IPS-11a (cell line): ENCODE data around the gene NUP93.
A peak's percentile ranks its signal among the peaks of the same experiment; 100 is the strongest.

Experiments used
- H3K4me3 ChIP-seq: one replicate; pipeline ENCODE4 v1.5.1; 2013; ENCODE audit warnings: low read depth, low read length, control low read depth

The NUP93 gene

GRCh38 chr16:56729735-56730662 is at the start of gene NUP93:
Gene NUP93 (plus strand): TSS chr16:56730129. CDS start chr16:56748248, 18,119 bp downstream.
- H3K4me3 ChIP-seq, result peak within 1 kb of the TSS; percentile 92

GRCh38 chr16:56681939-56682702 is 47.8 kb upstream of the NUP93 start, which contains the start of gene MT1X:
Gene MT1X (plus strand): TSS chr16:56682470. CDS start chr16:56682541, 71 bp downstream.
- peak within 1 kb of the TSS; percentile 69 for H3K4me3 ChIP-seq

DNA sequence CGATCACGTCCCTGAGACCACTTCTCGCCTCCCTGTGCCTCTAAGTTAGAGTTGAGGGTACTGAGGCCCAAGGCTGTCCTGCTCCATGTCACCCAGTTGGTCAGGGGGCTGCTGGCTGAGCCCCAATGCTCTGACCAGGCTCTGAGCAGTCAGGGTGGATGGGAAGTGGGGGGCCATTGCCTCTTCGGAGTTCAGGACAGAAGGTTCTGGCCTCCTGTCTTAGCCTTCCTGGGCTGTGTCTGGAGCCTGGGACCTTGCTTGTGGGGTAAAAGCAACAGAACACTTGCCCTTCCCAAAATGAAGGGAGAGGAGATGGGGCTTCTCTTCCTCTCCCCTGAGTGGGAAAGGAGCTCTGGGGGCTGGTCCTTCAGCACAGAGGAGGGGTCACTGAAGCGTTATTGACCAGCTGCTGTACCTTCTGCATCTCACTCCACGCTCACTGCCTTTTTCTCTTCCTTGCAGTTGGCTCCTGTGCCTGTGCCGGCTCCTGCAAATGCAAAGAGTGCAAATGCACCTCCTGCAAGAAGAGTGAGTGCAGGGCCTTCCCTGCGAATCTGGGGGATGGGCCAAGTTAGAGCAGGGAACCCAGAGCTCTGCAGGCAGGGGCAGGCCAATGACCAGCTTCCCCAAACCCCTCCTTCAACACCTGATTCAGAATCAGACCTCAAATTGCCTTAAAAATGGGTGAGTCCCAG is 47.1 kb upstream of the NUP93 start:
- peak overlapping the region; percentile 69 for H3K4me3 ChIP-seq

- H3K4me3 ChIP-seq, result peak overlapping the region; percentile 69
These were observed 46.3 kb upstream of the NUP93 start for GRCh38 chr16:56683424-56684172.

GRCh38 chr16:56684256-56684925 is 45.5 kb upstream of the NUP93 start:
- H3K4me3 ChIP-seq, result no peak overlapping the region

DNA sequence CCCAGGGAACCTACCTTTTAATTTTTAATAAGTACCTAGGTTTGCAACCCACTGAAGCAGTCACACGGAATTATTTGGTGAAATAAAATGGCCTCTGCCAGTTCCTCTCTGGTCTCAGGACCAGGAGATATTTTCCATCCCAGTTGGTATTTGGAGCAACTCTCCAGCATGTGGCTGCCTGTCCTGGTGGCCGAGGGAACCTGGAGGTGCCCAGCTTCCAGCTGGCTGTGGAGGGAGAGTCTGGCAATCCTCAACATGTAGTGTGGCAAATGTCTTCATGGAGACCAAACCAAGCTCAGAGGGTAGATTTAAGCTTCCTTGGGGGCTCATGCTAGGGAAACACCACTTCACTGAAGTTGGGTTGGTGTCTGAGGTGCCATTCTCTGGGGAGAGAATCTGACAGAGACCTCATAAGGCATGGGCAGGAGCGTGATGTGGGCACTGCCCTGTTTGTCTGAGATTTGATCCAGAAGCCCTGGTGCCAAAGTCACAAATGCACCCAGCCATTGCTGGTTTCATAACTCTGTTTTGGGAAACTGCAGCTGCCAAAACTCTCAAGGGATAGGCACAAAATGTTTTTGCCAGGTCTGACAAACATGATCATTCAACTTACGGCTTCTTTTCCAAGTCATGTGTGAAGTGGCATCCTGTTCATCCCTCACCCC is 44.9 kb upstream of the NUP93 start:
- no peak overlapping the region for H3K4me3 ChIP-seq

DNA sequence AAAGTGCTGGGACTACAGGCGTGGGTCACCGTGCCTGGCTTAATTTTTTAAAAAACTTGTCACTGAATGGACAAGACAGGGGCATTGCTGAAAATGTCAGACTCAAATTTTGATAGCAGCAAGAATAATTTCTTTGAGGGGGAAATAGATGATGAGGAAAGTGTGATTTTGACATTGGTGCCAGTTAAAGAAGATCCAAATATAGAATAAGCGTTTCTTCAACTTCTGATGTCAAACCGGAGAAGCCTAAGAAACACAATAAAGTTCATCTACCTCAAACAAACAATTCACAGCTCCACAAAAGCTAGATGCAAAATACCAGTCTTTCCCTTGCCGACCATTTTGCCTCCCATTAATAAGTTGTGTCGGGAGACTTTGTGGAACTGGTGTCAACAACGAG is 43.2 kb upstream of the NUP93 start:
- no peak overlapping the region for H3K4me3 ChIP-seq

GRCh38 chr16:56688762-56689161 is 41.2 kb upstream of the NUP93 start:
- no peak overlapping the region for H3K4me3 ChIP-seq

- H3K4me3 ChIP-seq, result no peak overlapping the region
These were observed 40.8 kb upstream of the NUP93 start for GRCh38 chr16:56689171-56689570.

DNA sequence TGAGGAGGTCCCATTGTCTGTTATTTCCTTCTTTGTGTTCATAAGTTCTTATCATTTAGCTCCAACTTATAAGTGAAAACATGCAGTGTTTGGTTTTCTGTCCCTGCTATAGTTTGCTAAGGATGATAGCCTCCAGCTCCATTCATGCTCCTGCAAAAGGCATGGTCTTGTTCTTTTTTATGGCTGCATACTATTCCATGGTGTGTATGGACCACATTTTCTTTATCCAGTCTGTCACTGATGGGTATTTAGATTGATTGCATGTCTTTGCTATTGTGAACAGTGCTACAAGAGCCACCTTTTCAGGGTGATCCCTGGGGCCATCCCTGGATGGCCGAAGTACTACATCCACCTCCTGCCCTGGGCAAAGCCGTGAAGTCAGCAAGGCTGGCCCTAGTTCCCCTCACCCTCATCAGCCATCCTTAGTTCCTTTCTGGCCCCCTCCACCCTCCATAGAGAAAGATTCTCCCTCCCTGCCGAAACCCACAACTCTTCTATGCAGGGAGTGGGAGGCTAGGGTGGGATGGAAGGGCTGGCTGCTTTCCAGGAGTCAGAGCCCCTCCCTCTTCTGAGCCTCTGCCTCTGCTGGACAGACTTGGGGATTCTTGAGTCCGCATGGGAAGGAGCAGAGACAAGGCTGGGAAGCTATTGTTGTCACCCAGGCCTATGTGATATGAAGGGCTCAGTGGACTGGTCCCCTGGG is 39.4 kb upstream of the NUP93 start:
- no peak overlapping the region for H3K4me3 ChIP-seq

DNA sequence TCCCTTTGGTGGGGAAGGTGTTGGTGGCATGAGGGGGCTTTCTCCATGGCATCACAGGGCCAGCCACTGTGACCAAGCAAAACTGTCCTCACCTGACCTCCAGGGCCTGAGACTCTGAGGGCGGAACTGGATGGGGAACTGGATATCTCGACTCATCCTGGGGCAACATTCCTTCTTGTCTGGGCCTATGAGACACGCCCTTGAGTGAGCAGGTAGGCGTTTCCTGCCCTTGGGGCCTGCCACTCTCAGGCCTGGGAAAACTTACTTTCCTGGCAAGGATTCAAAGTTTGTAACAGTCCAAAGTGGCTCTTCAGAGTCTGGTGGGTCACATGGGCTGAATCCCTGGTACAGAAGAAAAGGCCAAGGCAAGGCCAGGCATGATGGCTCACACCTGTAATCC is 38.0 kb upstream of the NUP93 start:
- H3K4me3 ChIP-seq, result no peak overlapping the region

DNA sequence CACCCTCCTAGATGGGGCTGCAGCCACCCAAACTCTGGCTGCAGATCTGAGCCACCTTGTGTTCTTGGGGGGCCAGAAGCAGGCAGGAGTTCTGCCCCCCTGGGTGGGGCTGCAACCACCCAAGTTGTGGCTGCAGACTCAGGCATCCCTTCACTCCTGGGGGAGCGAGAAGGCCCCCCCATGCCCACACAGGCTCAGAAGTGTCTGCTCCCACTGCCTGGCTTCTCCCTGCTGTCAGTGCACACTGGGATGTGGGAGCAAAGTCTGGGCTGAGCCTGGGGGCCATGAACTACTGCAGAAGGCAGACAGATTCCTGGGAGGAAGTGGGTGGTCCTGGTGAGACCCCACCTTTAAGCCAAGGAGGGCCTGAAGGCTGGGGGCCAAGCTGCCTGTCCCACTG is 34.7 kb upstream of the NUP93 start:
- no peak overlapping the region for H3K4me3 ChIP-seq

- no peak overlapping the region for H3K4me3 ChIP-seq
These were observed 32.3 kb upstream of the NUP93 start for GRCh38 chr16:56697456-56698155.

DNA sequence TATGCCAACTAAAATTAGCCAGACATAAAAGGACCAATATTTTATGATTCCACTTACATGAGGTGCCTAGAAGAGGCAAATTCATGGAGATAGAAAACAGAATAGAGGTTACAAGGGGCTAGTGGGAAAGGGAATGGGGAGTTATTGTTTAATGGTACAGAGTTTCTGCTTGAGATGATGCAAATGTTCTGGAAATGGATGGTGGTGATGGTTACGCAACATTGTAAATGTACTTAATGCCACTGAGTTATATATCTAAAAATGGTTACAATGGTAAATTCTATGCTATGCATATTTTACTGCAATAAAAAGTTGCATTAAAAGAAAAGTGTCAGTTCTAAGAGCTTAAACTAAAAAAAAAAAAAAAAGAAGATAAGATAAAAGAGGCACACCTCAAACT is 29.7 kb upstream of the NUP93 start:
- no peak overlapping the region for H3K4me3 ChIP-seq

DNA sequence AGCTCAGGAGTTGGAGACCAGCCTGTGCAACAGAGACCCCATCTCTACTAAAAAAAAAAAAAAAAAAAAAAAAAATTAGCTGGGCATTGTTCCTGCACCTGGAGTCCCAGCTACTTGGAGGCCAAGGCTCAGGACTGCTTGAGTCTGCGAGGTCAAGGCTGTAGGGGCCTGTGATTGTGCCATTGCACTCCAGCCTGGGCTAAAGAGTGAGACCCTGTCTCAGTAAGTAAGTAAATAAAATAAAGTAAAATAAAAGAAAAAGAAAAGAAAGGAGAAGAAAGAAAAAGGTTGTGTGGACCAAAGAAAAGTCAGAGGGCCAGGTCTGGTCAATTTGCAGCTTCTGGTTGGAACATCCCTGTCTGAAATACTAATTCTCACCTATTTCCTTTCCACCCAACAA is 29.3 kb upstream of the NUP93 start:
- no peak overlapping the region for H3K4me3 ChIP-seq

DNA sequence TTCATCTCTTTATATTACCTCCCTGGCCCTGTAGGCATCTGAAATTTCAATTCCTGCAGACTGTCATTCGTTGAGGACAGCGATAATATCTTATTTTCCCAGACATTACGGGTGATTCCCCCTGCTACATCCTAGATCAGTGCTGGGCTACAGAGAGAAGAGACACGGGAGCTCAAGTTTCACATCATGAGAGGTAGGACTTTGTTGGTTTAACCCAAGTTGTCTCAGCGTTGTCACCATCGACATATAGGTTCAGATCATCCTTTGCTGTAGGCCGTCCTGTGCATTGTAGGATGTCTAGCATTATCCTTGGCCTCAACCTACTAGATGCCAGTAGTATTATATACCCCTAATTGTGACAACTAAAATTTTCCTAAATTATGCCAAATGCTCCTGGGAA is 28.4 kb upstream of the NUP93 start:
- H3K4me3 ChIP-seq, result no peak overlapping the region

- H3K4me3 ChIP-seq, result no peak overlapping the region
These were observed 27.1 kb upstream of the NUP93 start for GRCh38 chr16:56702836-56703235.
